NCI-H146 treated with DMSO at 0.1 percent for 48 hours (cell line): ENCODE results near the gene CETP.

ENCODE experiments used
- DNase-seq: peaks from one replicate; lab custom pipeline; 2025; ENCODE audit not compliant: unreplicated experiment; lab: John Stamatoyannopoulos, UW

The CETP gene

DNA sequence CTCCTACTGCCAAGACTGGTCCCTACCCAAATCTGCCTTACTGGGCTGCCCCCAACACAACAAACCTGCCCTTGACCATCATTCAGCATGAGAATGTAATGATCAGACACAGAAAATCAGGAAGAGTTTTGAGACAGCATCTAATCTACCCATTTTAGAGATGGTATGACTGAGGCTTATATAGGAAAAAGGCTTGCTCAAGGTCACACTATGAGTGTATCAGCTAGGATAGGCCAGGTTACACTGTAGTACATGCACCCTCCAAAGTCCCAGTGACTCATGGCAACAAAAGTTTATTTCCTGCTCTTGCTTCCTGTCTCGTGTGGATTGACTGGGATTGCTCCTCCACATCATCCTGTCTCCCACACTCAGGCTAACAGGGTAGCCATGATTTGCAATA lies 55.5 kb downstream of the CETP start:
- no peak for DNase-seq

GRCh38 chr16:57019746-57020145 lies 58.0 kb downstream of the CETP start:
- DNase-seq: no peak

- no peak for DNase-seq
These were observed 58.9 kb downstream of the CETP start for GRCh38 chr16:57020651-57021050.

DNA sequence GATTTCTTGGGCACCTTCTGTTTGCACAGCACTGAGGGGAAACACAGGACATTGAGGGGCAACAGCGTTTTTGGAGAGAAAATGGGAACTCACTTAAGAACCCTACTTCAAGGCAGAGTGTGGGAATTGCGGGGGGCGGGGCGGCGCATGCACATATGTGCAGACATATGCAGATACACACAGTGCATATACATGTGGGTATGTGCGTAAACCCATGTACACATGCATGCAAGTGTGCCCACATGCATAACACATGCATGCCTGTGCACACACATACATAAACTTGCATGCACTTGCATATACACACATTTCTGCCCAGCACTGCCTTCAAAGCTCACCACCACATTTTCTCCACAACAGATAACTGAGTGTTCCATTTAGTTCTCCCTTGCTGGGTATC lies 60.0 kb downstream of the CETP start:
- no peak for DNase-seq

DNA sequence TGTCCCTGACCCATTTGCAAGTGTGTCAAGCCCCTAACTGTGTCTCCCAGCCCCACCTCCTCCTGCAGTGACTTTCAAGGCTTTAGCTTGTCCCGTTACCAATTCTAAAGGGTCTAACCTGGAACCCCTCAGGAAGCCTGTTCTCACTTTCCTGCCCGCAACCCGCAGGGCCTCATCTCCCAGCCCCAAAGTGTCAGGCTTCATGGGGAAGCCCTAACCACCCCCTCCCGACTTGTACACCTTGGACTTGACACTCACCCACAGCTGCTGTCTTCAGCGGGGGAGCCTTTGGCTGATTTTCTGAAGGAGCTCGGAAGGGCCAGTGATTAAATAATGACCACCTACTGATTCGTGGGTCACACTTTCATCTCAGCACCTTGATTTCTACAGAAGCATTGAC lies 60.7 kb downstream of the CETP start:
- no peak for DNase-seq

DNA sequence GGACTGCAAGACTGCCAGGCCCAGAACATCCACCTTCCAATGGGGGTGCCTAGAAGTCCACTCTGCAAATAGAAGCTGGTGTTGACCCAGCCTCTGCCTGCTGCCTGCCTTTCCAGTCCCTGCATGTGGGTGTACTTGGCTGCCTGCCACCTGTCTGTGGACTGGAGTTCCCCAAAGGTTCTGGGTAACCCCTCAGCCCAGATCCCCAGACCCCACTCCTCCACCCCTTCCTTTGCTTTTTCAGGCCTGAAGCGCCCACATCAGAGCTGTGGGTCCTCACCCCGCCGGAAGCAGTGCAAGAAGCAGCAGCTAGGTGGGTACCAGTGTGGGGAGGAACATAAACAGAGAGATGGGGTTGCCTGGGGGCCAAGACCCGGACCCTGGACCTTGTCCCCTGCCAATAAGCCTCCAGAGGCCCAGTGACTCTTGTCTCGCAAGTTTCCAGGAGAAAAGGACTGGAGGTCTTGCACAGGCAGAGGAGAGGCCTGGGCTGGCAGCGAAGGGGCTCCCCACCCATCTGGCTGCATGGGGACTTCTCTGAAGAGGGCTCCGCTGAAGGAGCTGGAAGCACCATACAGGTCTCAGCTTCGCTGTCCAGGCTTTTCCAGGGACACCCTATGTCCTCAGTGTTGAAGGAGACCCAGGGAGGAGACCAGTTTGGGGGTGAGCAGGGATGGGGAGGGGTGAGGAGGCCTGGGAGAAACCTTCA lies 61.9 kb downstream of the CETP start:
- no peak for DNase-seq

DNA sequence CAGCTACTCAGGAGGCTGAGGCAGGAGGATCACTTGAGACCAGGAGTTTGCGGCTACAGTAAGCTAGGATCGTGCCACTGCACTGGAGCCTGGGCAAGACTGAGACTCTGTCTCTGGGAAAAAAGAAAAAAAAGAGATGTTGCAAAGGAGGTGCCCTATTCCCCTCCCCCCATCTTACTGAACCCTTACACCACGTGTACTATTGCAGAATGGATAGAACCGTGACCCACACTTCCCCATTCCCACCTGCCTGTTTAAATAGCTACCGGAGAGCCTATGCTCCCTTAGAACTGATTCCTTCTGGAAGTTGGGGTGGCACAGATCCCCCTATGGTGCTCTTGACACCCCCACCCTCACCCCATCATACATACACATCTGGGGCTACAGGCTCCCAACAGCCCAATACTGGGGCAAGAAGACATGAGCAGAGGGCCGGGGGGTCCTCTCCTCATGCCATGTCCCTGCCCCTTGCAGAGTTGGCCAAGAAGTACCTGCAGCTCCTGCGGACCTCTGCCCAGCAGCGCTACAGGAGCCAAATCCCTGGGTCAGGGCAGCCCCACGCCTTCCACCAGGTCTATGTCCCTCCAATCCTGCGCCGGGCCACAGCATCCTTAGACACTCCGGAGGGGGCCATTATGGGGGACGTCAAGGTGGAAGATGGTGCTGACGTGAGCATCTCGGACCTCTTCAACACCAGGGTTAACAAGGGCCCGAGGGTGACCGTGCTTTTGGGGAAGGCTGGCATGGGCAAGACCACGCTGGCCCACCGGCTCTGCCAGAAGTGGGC lies 63.3 kb downstream of the CETP start:
- no peak for DNase-seq

DNA sequence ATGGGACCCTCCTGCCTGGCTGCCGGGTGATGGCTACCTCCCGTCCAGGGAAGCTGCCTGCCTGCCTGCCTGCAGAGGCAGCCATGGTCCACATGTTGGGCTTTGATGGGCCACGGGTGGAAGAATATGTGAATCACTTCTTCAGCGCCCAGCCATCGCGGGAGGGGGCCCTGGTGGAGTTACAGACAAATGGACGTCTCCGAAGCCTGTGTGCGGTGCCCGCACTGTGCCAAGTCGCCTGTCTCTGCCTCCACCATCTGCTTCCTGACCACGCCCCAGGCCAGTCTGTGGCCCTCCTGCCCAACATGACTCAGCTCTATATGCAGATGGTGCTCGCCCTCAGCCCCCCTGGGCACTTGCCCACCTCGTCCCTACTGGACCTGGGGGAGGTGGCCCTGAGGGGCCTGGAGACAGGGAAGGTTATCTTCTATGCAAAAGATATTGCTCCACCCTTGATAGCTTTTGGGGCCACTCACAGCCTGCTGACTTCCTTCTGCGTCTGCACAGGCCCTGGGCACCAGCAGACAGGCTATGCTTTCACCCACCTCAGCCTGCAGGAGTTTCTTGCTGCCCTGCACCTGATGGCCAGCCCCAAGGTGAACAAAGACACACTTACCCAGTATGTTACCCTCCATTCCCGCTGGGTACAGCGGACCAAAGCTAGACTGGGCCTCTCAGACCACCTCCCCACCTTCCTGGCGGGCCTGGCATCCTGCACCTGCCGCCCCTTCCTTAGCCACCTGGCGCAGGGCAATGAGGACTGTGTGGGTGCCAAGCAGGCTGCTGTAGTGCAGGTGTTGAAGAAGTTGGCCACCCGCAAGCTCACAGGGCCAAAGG lies 64.4 kb downstream of the CETP start:
- DNase-seq: no peak

DNA sequence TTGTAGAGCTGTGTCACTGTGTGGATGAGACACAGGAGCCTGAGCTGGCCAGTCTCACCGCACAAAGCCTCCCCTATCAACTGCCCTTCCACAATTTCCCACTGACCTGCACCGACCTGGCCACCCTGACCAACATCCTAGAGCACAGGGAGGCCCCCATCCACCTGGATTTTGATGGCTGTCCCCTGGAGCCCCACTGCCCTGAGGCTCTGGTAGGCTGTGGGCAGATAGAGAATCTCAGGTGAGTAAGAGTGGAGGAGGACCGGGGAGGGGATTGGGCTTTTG lies 65.0 kb downstream of the CETP start:
- no peak for DNase-seq

GRCh38 chr16:57027067-57027466 lies 65.3 kb downstream of the CETP start:
- DNase-seq: no peak

- DNase-seq: peak; percentile 27
These were observed 66.3 kb downstream of the CETP start for GRCh38 chr16:57028086-57028485.

GRCh38 chr16:57029161-57030160 lies 67.7 kb downstream of the CETP start:
- no peak for DNase-seq

- DNase-seq: no peak
These were observed 68.7 kb downstream of the CETP start for GRCh38 chr16:57030346-57030902.

DNA sequence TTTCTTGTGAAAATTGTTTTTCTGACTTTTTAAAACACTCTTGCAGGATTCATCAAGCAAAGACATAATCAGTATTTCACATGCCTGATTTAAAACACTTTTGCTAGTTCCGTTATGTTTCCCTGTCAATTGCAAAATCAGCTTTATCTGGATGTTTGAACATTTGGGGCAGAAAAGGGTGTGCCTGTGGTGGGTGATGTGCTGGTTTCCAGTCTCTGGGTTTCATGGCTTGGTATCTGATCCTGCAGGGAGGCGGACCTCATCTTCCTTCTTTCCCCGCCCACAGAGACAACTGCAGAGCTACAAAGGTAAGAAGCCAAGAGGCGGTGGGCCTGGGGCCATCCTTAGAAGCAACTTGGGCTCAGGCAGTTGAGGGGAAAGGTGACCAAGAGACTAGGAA lies 69.4 kb downstream of the CETP start:
- no peak for DNase-seq

DNA sequence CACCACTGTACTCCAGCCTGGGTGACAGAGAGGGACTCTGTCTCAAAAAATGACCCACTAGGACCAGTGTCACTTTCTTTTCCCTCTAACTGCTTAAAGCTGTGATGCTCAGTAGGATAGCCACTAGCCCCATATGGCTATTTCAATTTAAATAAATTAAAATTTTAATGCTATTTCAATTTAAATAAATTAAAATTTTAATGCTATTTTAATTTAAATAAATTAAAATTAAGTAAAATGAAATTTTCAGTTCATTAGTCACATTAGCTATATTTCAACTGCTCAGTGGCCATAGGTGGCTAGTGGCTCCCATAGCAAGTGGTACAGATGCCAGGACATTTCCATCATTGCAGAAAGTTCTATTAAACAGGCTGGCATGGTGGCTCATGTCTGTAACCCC lies 70.6 kb downstream of the CETP start:
- DNase-seq: no peak

GRCh38 chr16:57032931-57033330 lies 71.2 kb downstream of the CETP start:
- no peak for DNase-seq
